ENCODE data around the gene MMAA. TPM values are rescaled to one million over a fixed set of nuclear protein-coding genes. Genes with fewer than 3 reads are reported as not detected.
"Not testable (repeated sequence)": the region's sequence is repeated elsewhere in the genome, so short reads cannot be mapped to it uniquely, and the experiment has no call there.

Gene MMAA
- 6.7 to 8.4 TPM (median 8.3 TPM) in 3 replicates for total RNA-seq

DNA sequence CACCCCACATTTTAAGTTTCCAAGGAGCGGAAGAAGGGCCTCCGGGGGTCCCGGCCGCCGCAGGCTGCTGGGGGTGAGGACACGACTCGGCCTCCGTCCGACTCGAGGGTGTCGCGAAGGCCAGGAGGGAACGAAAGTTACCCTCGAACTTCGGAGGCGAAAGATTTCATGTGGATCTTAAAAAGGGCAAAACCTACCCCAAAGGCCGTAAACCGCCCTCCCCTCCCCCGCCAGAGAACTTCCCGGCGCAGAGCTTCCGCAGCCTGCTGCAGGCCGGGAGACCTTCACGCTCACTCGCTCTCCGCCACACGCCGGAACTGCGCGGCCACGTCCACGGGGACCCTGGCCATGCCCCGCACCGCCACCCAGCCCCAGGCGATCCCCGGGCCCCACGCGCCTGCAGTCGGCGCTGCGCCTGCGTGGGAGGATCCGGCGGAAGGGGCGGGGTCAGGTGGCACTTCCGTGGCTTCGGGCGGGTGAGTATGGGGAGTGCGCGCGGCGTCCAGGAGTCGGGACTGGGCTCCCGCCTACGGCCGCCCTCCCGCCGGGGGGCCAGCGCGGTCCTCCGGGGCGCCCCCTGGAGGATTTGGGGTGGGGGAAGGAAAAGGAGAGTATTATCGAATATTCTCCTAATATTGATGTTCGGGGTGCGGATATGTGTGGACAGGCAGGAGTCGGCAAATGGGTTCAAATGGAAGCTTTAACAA, at the start of gene MMAA:
Gene MMAA, plus strand, starts transcription at position 454 of the 707 bp plus-strand sequence. CDS start 19,755 bp downstream, outside the sequence.
- Mint-ChIP-seq H3K27me3 (ENCODE audit: low read depth) (no peaks in the 10 kb centered on the region), H3K27ac (peak within 1 kb of the TSS; percentile 99), H3K36me3 (peaks cover 9% of the 10 kb centered on the region), H3K9me3 (peaks cover 8% of the 10 kb centered on the region), H3K4me1 (peaks cover 27% of the 10 kb centered on the region), H3K4me3 (peak within 1 kb of the TSS; percentile 96)
- peak; percentile 88 to 94 for DNase-seq (ENCODE audit: low spot score in 2 of 2, unreplicated experiment in 2 of 2)
- TF ChIP-seq, protein P1, sequence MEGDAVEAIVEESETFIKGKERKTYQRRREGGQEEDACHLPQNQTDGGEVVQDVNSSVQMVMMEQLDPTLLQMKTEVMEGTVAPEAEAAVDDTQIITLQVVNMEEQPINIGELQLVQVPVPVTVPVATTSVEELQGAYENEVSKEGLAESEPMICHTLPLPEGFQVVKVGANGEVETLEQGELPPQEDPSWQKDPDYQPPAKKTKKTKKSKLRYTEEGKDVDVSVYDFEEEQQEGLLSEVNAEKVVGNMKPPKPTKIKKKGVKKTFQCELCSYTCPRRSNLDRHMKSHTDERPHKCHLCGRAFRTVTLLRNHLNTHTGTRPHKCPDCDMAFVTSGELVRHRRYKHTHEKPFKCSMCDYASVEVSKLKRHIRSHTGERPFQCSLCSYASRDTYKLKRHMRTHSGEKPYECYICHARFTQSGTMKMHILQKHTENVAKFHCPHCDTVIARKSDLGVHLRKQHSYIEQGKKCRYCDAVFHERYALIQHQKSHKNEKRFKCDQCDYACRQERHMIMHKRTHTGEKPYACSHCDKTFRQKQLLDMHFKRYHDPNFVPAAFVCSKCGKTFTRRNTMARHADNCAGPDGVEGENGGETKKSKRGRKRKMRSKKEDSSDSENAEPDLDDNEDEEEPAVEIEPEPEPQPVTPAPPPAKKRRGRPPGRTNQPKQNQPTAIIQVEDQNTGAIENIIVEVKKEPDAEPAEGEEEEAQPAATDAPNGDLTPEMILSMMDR (IDR thresholded peaks at IDR 0.05; ENCODE audit: unreplicated experiment) = peak; percentile 67

- not testable (repeated sequence) for H3K4me3 Mint-ChIP-seq; H3K36me3 Mint-ChIP-seq; H3K4me1 Mint-ChIP-seq; DNase-seq (ENCODE audit: low spot score in 2 of 2, unreplicated experiment in 2 of 2); H3K27ac Mint-ChIP-seq; H3K27me3 Mint-ChIP-seq (ENCODE audit: low read depth)
- H3K9me3 Mint-ChIP-seq = peaks cover 51% of the 10 kb centered on the region
Observed at GRCh38 chr4:145574546-145574945, 44.6 kb upstream of the MMAA start.

- TF ChIP-seq, protein P1 (IDR thresholded peaks at IDR 0.05; ENCODE audit: unreplicated experiment) = no peak
- H3K36me3 Mint-ChIP-seq = no peaks in the 10 kb centered on the region
- no peak overlapping the region for H3K27ac Mint-ChIP-seq
- H3K4me1 Mint-ChIP-seq = no peaks in the 10 kb centered on the region
- no peak for DNase-seq (ENCODE audit: low spot score in 2 of 2, unreplicated experiment in 2 of 2)
- H3K4me3 Mint-ChIP-seq = no peak overlapping the region
- peaks cover 20% of the 10 kb centered on the region for H3K9me3 Mint-ChIP-seq
- H3K27me3 Mint-ChIP-seq (ENCODE audit: low read depth) = peaks cover 7% of the 10 kb centered on the region
Observed at GRCh38 chr4:145580906-145581305, 38.3 kb upstream of the MMAA start.

DNA sequence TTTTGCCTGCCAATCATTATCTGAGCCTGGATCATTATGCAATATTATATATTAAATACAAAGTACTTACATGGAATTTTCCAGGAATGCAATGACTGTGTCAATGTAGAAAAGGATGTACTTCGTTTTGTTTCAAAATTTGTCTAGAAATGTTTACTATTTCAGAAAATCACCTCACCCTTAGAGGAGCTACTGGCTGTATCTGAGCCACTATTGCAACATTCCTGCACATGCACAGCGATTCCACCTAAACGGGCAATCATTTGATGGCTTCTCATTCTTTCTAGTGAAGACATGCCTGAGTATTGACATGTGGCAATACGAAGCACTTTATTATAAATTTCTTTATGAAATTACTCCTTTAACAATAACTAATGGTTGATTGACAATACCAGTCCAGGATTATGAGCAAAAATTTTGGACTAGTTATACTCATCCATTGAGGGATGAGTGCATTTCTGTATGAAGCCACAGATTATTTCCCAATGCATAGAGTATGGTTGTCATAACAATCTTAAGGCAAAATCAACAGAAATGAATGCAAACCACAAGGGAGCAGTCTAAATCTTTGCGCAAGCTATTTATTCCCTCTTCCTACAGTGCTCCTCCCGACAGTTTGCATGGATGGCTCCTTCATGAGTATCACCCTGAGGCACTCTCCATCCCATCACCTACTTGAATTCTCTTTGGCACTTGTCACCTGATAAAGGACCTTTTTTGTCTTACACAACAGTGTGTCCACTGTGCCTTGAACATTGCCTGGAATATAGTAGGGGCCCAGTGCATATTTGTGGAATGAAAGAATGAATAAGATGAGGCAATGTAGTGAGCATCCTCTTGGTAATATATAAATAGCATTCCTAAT, 35.8 kb upstream of the MMAA start:
- TF ChIP-seq, protein P1 (IDR thresholded peaks at IDR 0.05; ENCODE audit: unreplicated experiment) = no peak

DNA sequence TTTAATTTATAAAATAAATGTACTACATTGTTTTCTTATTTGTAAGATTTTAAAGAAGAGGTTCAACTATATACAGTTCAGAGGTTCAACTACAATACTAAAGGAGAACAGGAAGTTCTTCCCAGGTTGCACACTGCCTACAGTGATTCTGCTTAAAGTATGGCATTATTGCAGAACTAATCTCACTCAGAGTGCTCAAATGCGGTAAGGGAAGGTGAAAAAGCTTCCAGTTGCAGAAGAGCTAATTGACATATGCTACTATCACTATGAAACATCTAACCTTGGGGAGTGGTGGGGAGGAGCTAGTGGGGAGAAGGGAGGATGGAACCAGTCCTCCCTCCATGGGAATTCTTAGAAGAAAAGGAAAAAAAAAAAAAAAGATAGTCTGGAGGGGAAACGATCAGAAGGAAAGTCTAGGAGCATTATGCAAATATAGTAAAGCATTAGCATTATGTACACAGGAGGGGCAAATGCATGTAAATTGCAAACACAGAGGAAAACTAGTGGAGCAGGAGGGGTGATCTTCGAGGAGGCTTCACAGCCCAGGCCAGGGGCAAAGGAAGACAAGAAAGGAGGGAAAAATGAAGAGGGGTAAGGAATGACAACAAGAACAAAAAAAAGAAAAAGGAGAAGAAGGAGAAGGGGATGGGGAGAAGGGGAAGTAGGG, 32.0 kb upstream of the MMAA start:
- H3K27ac Mint-ChIP-seq = no peak overlapping the region
- no peak for DNase-seq (ENCODE audit: low spot score in 2 of 2, unreplicated experiment in 2 of 2)
- TF ChIP-seq, protein P1 (IDR thresholded peaks at IDR 0.05; ENCODE audit: unreplicated experiment) = no peak
- H3K9me3 Mint-ChIP-seq = peaks cover 6% of the 10 kb centered on the region
- H3K4me3 Mint-ChIP-seq = no peak overlapping the region
- H3K36me3 Mint-ChIP-seq = no peaks in the 10 kb centered on the region
- H3K4me1 Mint-ChIP-seq = no peaks in the 10 kb centered on the region
- H3K27me3 Mint-ChIP-seq (ENCODE audit: low read depth) = peaks cover 7% of the 10 kb centered on the region

More for the DNA sequence above, 35.8 kb upstream of the MMAA start:
- Mint-ChIP-seq H3K4me3 (no peak overlapping the region), H3K27ac (no peak overlapping the region), H3K4me1 (no peaks in the 10 kb centered on the region), H3K27me3 (ENCODE audit: low read depth) (peaks cover 7% of the 10 kb centered on the region), H3K36me3 (no peaks in the 10 kb centered on the region), H3K9me3 (peaks cover 12% of the 10 kb centered on the region)
- DNase-seq (ENCODE audit: low spot score in 2 of 2, unreplicated experiment in 2 of 2) = no peak

DNA sequence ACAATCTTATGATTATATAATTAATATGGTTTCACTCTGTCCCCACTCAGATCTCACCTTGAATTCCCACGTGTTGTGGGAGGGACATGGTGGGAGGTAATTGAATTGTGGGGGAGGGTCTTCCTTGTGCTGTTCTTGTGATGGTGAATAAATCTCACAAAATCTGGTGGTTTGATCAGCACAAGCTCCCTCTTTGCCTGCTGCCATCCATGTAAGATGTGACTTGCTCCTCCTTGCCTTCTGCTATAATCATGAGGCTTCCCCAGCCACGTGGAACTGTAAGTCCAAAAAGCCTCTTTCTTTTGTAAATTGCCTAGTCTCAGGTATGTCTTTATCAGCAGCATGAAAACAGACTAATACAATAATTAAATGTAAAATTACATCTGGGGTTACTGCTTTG, 29.8 kb upstream of the MMAA start:
- not testable (repeated sequence) for H3K4me1 Mint-ChIP-seq; H3K27ac Mint-ChIP-seq; H3K27me3 Mint-ChIP-seq (ENCODE audit: low read depth); DNase-seq (ENCODE audit: low spot score in 2 of 2, unreplicated experiment in 2 of 2); H3K36me3 Mint-ChIP-seq; H3K4me3 Mint-ChIP-seq
- peaks cover 18% of the 10 kb centered on the region for H3K9me3 Mint-ChIP-seq
